Measurements from ENCODE around the gene SAXO1. TPM values are rescaled to one million over a fixed set of nuclear protein-coding genes. Genes with fewer than 3 reads are reported as not detected.

Gene SAXO1
- total RNA-seq, 1 experiment from 2014 or later = not detected

GRCh38 chr9:18907927-18908625 is 124.9 kb downstream of the SAXO1 start:
- no peak for DNase-seq
- Histone ChIP-seq H3K27me3 (no peaks in the 10 kb centered on the region), H3K36me3 (peaks cover 56% of the 10 kb centered on the region), H3K9me3 (peaks cover 3% of the 10 kb centered on the region; the same call in 1 of the 2 replicates), H3K4me3 (no peak overlapping the region)

GRCh38 chr9:18906656-18907395 is 126.2 kb downstream of the SAXO1 start:
- H3K4me3 ChIP-seq = no peak overlapping the region
- H3K36me3 ChIP-seq = peaks cover 64% of the 10 kb centered on the region
- peak; percentile 89 for DNase-seq

GRCh38 chr9:18905883-18906629 is 127.0 kb downstream of the SAXO1 start:
- no peak overlapping the region for H3K4me3 ChIP-seq
- DNase-seq = no peak
- H3K36me3 ChIP-seq = peaks cover 66% of the 10 kb centered on the region
- H3K9me3 ChIP-seq = peaks cover 17% of the 10 kb centered on the region
- no peaks in the 10 kb centered on the region for H3K27me3 ChIP-seq

More at GRCh38 chr9:18906656-18907395, 126.2 kb downstream of the SAXO1 start:
- Histone ChIP-seq H3K27me3 (no peaks in the 10 kb centered on the region), H3K9me3 (peaks cover 15% of the 10 kb centered on the region)

GRCh38 chr9:18905028-18905882 is 127.8 kb downstream of the SAXO1 start:
- DNase-seq = peak; percentile 84
- peaks cover 17% of the 10 kb centered on the region for H3K9me3 ChIP-seq
- H3K27me3 ChIP-seq = no peaks in the 10 kb centered on the region
- no peak overlapping the region for H3K4me3 ChIP-seq
- H3K36me3 ChIP-seq = peaks cover 66% of the 10 kb centered on the region

- Histone ChIP-seq H3K4me3 (no peak overlapping the region), H3K36me3 (peaks cover 74% of the 10 kb centered on the region), H3K27me3 (no peaks in the 10 kb centered on the region), H3K9me3 (peaks cover 25% of the 10 kb centered on the region)
- DNase-seq = no peak
Measured at GRCh38 chr9:18903450-18903849, 129.6 kb downstream of the SAXO1 start.

GRCh38 chr9:18896531-18897179 is 136.4 kb downstream of the SAXO1 start:
- H3K4me3 ChIP-seq = no peak overlapping the region

GRCh38 chr9:18896004-18896403 is 137.0 kb downstream of the SAXO1 start:
- peaks cover 92% of the 10 kb centered on the region for H3K36me3 ChIP-seq
- H3K4me3 ChIP-seq = no peak overlapping the region
- peaks cover 60% of the 10 kb centered on the region for H3K9me3 ChIP-seq
- H3K27me3 ChIP-seq = no peaks in the 10 kb centered on the region
- DNase-seq = no peak

More at GRCh38 chr9:18896531-18897179, 136.4 kb downstream of the SAXO1 start:
- Histone ChIP-seq H3K27me3 (no peaks in the 10 kb centered on the region), H3K9me3 (peaks cover 60% of the 10 kb centered on the region), H3K36me3 (peaks cover 91% of the 10 kb centered on the region)
- no peak for DNase-seq

- no peak for DNase-seq
- peaks cover 100% of the 10 kb centered on the region for H3K36me3 ChIP-seq
- H3K27me3 ChIP-seq = no peaks in the 10 kb centered on the region
- peaks cover 51% of the 10 kb centered on the region for H3K9me3 ChIP-seq
- H3K4me3 ChIP-seq = no peak overlapping the region
Measured at GRCh38 chr9:18893491-18893890, 139.5 kb downstream of the SAXO1 start.

- H3K36me3 ChIP-seq = peaks cover 98% of the 10 kb centered on the region
- no peak for DNase-seq
- H3K4me3 ChIP-seq = no peak overlapping the region
- H3K27me3 ChIP-seq = no peaks in the 10 kb centered on the region
- H3K9me3 ChIP-seq = peaks cover 51% of the 10 kb centered on the region
Measured at GRCh38 chr9:18893046-18893445, 140.0 kb downstream of the SAXO1 start.

- Histone ChIP-seq H3K36me3 (peaks cover 98% of the 10 kb centered on the region), H3K9me3 (peaks cover 43% of the 10 kb centered on the region), H3K27me3 (no peaks in the 10 kb centered on the region), H3K4me3 (no peak overlapping the region)
- DNase-seq = no peak
Measured at GRCh38 chr9:18891946-18892670, 140.9 kb downstream of the SAXO1 start.

- peaks cover 25% of the 10 kb centered on the region for H3K9me3 ChIP-seq
- H3K4me3 ChIP-seq = no peak overlapping the region
- DNase-seq = peak; percentile 54
- H3K27me3 ChIP-seq = no peaks in the 10 kb centered on the region
- peaks cover 85% of the 10 kb centered on the region for H3K36me3 ChIP-seq
Measured at GRCh38 chr9:18890372-18890771, 142.6 kb downstream of the SAXO1 start.

- Histone ChIP-seq H3K36me3 (peaks cover 77% of the 10 kb centered on the region), H3K9me3 (peaks cover 17% of the 10 kb centered on the region), H3K4me3 (no peak overlapping the region), H3K27me3 (no peaks in the 10 kb centered on the region)
- DNase-seq = no peak
Measured at GRCh38 chr9:18889550-18889949, 143.5 kb downstream of the SAXO1 start.

GRCh38 chr9:18888290-18888689 is 144.7 kb downstream of the SAXO1 start:
- Histone ChIP-seq H3K36me3 (peaks cover 69% of the 10 kb centered on the region), H3K27me3 (no peaks in the 10 kb centered on the region), H3K9me3 (peaks cover 8% of the 10 kb centered on the region), H3K4me3 (no peak overlapping the region)
- peak; percentile 95 for DNase-seq

- H3K9me3 ChIP-seq = peaks cover 5% of the 10 kb centered on the region
- H3K27me3 ChIP-seq = no peaks in the 10 kb centered on the region
- no peak overlapping the region for H3K4me3 ChIP-seq
- peaks cover 62% of the 10 kb centered on the region for H3K36me3 ChIP-seq
- DNase-seq = no peak
Measured at GRCh38 chr9:18887546-18887945, 145.5 kb downstream of the SAXO1 start.

GRCh38 chr9:18881758-18882157 is 151.3 kb downstream of the SAXO1 start:
- Histone ChIP-seq H3K27me3 (no peaks in the 10 kb centered on the region), H3K4me3 (no peak overlapping the region), H3K36me3 (peaks cover 15% of the 10 kb centered on the region), H3K9me3 (0 out of 2 replicates have a peak, but pooled peaks cover 2% of the 10 kb centered on the region)
- no peak for DNase-seq
